DND-41 (cell line): ENCODE measurements around the gene STAT5B.

ENCODE experiments used
- EZH2 ChIP-seq: IDR thresholded peaks from 3 replicates; pipeline ENCODE4 v1.6.1; 2012; ENCODE audit warnings: borderline replicate concordance, low read depth, mild to moderate bottlenecking, moderate library complexity, low read length, inconsistent platforms; ENCODE audit not compliant: severe bottlenecking
- TF ChIP-seq, protein P1 (sequence below): IDR thresholded peaks from 2 replicates; pipeline ENCODE4 v1.5.1; 2012; ENCODE audit warnings: borderline replicate concordance, low read length, moderate library complexity, mild to moderate bottlenecking; ENCODE audit not compliant: poor library complexity, severe bottlenecking; ENCODE audit errors: extremely low read depth

GRCh38 chr17:42274812-42275526 lies 1.2 kb downstream of the STAT5B start:
- TF ChIP-seq EZH2: no peak
- TF ChIP-seq, protein P1, sequence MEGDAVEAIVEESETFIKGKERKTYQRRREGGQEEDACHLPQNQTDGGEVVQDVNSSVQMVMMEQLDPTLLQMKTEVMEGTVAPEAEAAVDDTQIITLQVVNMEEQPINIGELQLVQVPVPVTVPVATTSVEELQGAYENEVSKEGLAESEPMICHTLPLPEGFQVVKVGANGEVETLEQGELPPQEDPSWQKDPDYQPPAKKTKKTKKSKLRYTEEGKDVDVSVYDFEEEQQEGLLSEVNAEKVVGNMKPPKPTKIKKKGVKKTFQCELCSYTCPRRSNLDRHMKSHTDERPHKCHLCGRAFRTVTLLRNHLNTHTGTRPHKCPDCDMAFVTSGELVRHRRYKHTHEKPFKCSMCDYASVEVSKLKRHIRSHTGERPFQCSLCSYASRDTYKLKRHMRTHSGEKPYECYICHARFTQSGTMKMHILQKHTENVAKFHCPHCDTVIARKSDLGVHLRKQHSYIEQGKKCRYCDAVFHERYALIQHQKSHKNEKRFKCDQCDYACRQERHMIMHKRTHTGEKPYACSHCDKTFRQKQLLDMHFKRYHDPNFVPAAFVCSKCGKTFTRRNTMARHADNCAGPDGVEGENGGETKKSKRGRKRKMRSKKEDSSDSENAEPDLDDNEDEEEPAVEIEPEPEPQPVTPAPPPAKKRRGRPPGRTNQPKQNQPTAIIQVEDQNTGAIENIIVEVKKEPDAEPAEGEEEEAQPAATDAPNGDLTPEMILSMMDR: no peak
